SH-SY5Y (cell line): ENCODE measurements around the gene PUM1.

Experiments
- GATA2 ChIP-seq: IDR thresholded peaks from 2 replicates; pipeline ENCODE4 v1.6.1; 2011; ENCODE audit warnings: mild to moderate bottlenecking, low read depth, low read length
- GATA3 ChIP-seq: IDR thresholded peaks from 2 replicates; pipeline ENCODE4 v1.6.1; 2011; ENCODE audit warnings: low read depth, mild to moderate bottlenecking, low read length, moderate library complexity

DNA sequence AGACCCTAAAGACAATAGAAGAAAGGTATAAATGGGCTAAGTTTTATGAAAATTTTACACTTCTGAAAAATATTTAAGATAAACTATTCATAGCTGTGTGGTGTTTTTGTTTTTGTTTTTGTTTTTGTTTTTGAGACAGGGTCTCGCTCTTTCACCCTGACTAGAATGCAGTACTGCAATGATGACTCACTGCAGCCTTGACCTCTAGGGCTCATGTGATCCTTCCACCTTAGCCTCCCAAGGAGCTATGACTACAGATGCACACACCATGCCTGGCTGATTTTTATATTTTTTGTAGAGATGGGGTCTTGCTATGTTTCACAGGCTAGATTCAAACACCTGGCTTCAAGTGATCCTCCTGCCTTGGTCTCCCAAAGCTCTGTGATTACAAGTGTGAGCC is 66.6 kb downstream of the PUM1 start:
- no peak for TF ChIP-seq GATA2
- TF ChIP-seq GATA3, result no peak
